Neural cell (in vitro differentiated cells): Measurements from ENCODE around the gene LCN9. TPM values are rescaled to one million over a fixed set of nuclear protein-coding genes. Genes with fewer than 3 reads are reported as not detected.

Experiments
- H2AFZ ChIP-seq: fragments of 200-600, 300-800 bp; sonication (generic), shearing (Covaris generic); 2 replicates; pipeline ENCODE4 v1.6.0; 2014; ENCODE audit warnings: low read depth, mild to moderate bottlenecking, antibody characterized with exemption, low read length, moderate library complexity
- H3F3A ChIP-seq: fragments of 200-600 bp; shearing (Covaris generic); 2 replicates; pipeline ENCODE4 v1.6.1; 2016; ENCODE audit warnings: mild to moderate bottlenecking, moderate library complexity, mixed read lengths, antibody characterized with exemption, low read length; ENCODE audit not compliant: insufficient read depth, poor library complexity, severe bottlenecking
- H3K27ac ChIP-seq: fragments of 200-600, 300-800 bp; sonication (generic), shearing (Covaris generic); 2 replicates; pipeline ENCODE4 v1.5.1; 2014; ENCODE audit warnings: mild to moderate bottlenecking, low read length, moderate library complexity
- H3K27me3 ChIP-seq: fragments of 300-800, 200-600 bp; sonication (generic), shearing (Covaris generic); 2 replicates; pipeline ENCODE4 v1.6.0; 2014; ENCODE audit warnings: mild to moderate bottlenecking, low read depth, low read length, moderate library complexity; ENCODE audit not compliant: insufficient read depth
- H3K36me3 ChIP-seq: fragments of 300-800, 200-600 bp; sonication (generic), shearing (Covaris generic); 2 replicates; pipeline ENCODE4 v1.5.1; 2014; ENCODE audit warnings: mild to moderate bottlenecking, antibody characterized with exemption, low read length, moderate library complexity; ENCODE audit not compliant: insufficient read depth
- H3K4me2 ChIP-seq: fragments of 300-800, 200-600 bp; sonication (generic), shearing (Covaris generic); 2 replicates; pipeline ENCODE4 v1.6.0; 2014; ENCODE audit warnings: mild to moderate bottlenecking, low read length
- H3K4me3 ChIP-seq: fragments of 300-800, 200-600 bp; sonication (generic), shearing (Covaris generic); 2 replicates; pipeline ENCODE4 v1.5.1; 2014; ENCODE audit warnings: mild to moderate bottlenecking, low read length, moderate library complexity
- H3K79me2 ChIP-seq: fragments of 200-600 bp; shearing (Covaris generic); replicated peaks from 2 replicates; pipeline ENCODE4 v1.6.0; 2014; ENCODE audit warnings: mild to moderate bottlenecking, low read length, moderate library complexity; ENCODE audit not compliant: insufficient read depth
- H3K9ac ChIP-seq: fragments of 300-800, 200-600 bp; sonication (generic), shearing (Covaris generic); 2 replicates; pipeline ENCODE4 v1.6.1; 2016; ENCODE audit warnings: mild to moderate bottlenecking, low read length, mixed read lengths
- H3K9me2 ChIP-seq: fragments of 200-600 bp; shearing (Covaris generic); 2 replicates; pipeline ENCODE4 v1.6.1; 2016; ENCODE audit warnings: mild to moderate bottlenecking, low read length, mixed read lengths; ENCODE audit not compliant: insufficient read depth
- H3K9me3 ChIP-seq: fragments of 200-600, 300-800 bp; sonication (generic), shearing (Covaris generic); 2 replicates; pipeline ENCODE4 v1.6.1; 2016; ENCODE audit warnings: mild to moderate bottlenecking, mixed run types, low read length, moderate library complexity, mixed read lengths
- H4K20me1 ChIP-seq: fragments of 200-600 bp; shearing (Covaris generic); 2 replicates; pipeline ENCODE4 v1.6.1; 2016; ENCODE audit warnings: mild to moderate bottlenecking, mixed run types; ENCODE audit not compliant: insufficient read depth
- EP300 ChIP-seq: fragments of 450-650 bp; conservative IDR thresholded peaks from 2 replicates; pipeline ENCODE4 v1.6.1; 2014; ENCODE audit warnings: antibody characterized with exemption, mild to moderate bottlenecking, moderate library complexity; ENCODE audit not compliant: poor library complexity, severe bottlenecking
- EZH2 ChIP-seq: fragments of 200-600, 300-800 bp; shearing (Covaris generic), sonication (generic); IDR thresholded peaks from 2 replicates; pipeline ENCODE4 v1.6.1; 2014; ENCODE audit warnings: antibody characterized with exemption, low read length, borderline replicate concordance, mild to moderate bottlenecking; ENCODE audit not compliant: insufficient read depth, poor library complexity, severe bottlenecking
- MXI1 ChIP-seq: fragments of 450-650 bp; conservative IDR thresholded peaks from 2 replicates; pipeline ENCODE4 v1.6.1; 2014; ENCODE audit warnings: antibody characterized with exemption, mild to moderate bottlenecking; ENCODE audit not compliant: poor library complexity, severe bottlenecking
- POLR2AphosphoS5 ChIP-seq: IDR thresholded peaks from 2 replicates; pipeline ENCODE4 v1.6.1; 2012
- RAD21 ChIP-seq: fragments of 450-650 bp; conservative IDR thresholded peaks from 2 replicates; pipeline ENCODE4 v1.6.1; 2014; ENCODE audit warnings: antibody characterized with exemption, mild to moderate bottlenecking, moderate library complexity
- SMC3 ChIP-seq: fragments of 450-650 bp; conservative IDR thresholded peaks from 2 replicates; pipeline ENCODE4 v1.6.1; 2014; ENCODE audit warnings: antibody characterized with exemption, mild to moderate bottlenecking, moderate library complexity; ENCODE audit not compliant: poor library complexity
- TAF1 ChIP-seq: IDR thresholded peaks from 2 replicates; pipeline ENCODE4 v1.6.1; 2012; ENCODE audit warnings: low read depth
- polyA plus RNA-seq: library from polyadenylated mRNA; depleted of rRNA; stranded (reverse); fragments of >200 nt; gene quantifications from 2 replicates; pipeline ENCODE4 v1.2.3, GENCODE V29; 2014
- TF ChIP-seq, protein P1 (sequence below): IDR thresholded peaks from 2 replicates; pipeline ENCODE4 v1.6.1; 2012; ENCODE audit warnings: borderline replicate concordance
- TF ChIP-seq, protein P2 (sequence below): fragments of 450-650 bp; IDR thresholded peaks from 2 replicates; pipeline ENCODE4 v1.5.1; 2014; ENCODE audit warnings: antibody characterized with exemption, mild to moderate bottlenecking, moderate library complexity; ENCODE audit not compliant: poor library complexity, severe bottlenecking

The LCN9 gene
- polyA plus RNA-seq, 1 donor from 2014 or later = 2.5 TPM

DNA sequence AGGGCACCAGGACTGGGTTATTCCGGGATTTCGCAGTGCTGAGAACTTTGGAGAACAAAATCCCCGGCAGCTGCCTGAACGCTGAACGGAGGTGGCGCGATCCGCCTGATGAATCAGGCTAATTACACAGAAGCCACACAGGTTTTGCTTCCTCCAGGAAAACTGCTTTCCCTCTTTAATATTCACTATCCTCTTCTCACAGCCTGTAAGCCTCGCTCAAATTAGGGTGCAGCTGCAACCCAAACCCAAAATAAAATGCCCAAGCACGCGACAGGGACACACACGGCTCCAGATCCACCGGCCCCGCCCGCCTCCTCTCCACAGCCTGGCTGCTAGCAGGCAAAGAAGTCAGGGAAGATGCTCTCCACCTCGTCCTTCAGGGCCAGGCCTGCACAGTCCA, 30.2 kb downstream of the LCN9 start:
- H3K9me3 ChIP-seq = no peaks in the 10 kb centered on the region
- H3K79me2 ChIP-seq = no peaks in the 10 kb centered on the region
- no peak overlapping the region for H3K4me2 ChIP-seq
- H4K20me1 ChIP-seq = no peaks in the 10 kb centered on the region
- no peaks in the 10 kb centered on the region for H3K9me2 ChIP-seq
- no peaks in the 10 kb centered on the region for H3K36me3 ChIP-seq
- TF ChIP-seq TAF1 (no peak), SMC3 (no peak)
- TF ChIP-seq, protein P1, sequence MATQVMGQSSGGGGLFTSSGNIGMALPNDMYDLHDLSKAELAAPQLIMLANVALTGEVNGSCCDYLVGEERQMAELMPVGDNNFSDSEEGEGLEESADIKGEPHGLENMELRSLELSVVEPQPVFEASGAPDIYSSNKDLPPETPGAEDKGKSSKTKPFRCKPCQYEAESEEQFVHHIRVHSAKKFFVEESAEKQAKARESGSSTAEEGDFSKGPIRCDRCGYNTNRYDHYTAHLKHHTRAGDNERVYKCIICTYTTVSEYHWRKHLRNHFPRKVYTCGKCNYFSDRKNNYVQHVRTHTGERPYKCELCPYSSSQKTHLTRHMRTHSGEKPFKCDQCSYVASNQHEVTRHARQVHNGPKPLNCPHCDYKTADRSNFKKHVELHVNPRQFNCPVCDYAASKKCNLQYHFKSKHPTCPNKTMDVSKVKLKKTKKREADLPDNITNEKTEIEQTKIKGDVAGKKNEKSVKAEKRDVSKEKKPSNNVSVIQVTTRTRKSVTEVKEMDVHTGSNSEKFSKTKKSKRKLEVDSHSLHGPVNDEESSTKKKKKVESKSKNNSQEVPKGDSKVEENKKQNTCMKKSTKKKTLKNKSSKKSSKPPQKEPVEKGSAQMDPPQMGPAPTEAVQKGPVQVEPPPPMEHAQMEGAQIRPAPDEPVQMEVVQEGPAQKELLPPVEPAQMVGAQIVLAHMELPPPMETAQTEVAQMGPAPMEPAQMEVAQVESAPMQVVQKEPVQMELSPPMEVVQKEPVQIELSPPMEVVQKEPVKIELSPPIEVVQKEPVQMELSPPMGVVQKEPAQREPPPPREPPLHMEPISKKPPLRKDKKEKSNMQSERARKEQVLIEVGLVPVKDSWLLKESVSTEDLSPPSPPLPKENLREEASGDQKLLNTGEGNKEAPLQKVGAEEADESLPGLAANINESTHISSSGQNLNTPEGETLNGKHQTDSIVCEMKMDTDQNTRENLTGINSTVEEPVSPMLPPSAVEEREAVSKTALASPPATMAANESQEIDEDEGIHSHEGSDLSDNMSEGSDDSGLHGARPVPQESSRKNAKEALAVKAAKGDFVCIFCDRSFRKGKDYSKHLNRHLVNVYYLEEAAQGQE = no peak
- no peaks in the 10 kb centered on the region for H3F3A ChIP-seq
- no peak overlapping the region for H3K27ac ChIP-seq
- no peak overlapping the region for H2AFZ ChIP-seq
- no peaks in the 10 kb centered on the region for H3K27me3 ChIP-seq
- H3K9ac ChIP-seq = no peak overlapping the region
- H3K4me3 ChIP-seq = no peak overlapping the region

DNA sequence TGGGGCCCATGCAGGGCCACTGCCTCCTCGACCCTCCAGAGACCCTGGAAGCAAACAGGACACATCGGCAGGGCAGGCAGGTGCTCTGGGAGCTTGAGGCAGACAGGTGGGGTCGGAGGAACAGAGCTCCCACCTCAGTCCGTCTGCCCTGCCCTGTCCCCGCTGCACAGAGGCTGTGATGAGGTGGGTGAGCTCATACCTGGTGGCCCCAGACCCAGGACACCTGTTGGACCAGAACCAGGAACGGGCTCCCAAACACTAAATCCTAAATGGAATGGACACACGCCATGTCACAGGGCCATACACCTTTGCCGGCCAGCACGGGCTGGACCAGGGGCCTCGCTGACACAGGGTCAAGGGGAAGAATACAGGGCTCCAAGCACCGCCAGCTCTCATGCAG, 30.7 kb downstream of the LCN9 start:
- no peaks in the 10 kb centered on the region for H3K36me3 ChIP-seq
- no peaks in the 10 kb centered on the region for H3K9me3 ChIP-seq
- H3K27me3 ChIP-seq = no peaks in the 10 kb centered on the region
- no peaks in the 10 kb centered on the region for H4K20me1 ChIP-seq
- H3K9ac ChIP-seq = no peak overlapping the region
- no peak overlapping the region for H3K27ac ChIP-seq
- H3F3A ChIP-seq = no peaks in the 10 kb centered on the region
- H3K79me2 ChIP-seq = no peaks in the 10 kb centered on the region
- H2AFZ ChIP-seq = no peak overlapping the region
- no peak overlapping the region for H3K4me3 ChIP-seq
- no peak for TF ChIP-seq SMC3
- TF ChIP-seq EP300 = no peak
- TF ChIP-seq RAD21 = no peak
- TF ChIP-seq, protein P2, sequence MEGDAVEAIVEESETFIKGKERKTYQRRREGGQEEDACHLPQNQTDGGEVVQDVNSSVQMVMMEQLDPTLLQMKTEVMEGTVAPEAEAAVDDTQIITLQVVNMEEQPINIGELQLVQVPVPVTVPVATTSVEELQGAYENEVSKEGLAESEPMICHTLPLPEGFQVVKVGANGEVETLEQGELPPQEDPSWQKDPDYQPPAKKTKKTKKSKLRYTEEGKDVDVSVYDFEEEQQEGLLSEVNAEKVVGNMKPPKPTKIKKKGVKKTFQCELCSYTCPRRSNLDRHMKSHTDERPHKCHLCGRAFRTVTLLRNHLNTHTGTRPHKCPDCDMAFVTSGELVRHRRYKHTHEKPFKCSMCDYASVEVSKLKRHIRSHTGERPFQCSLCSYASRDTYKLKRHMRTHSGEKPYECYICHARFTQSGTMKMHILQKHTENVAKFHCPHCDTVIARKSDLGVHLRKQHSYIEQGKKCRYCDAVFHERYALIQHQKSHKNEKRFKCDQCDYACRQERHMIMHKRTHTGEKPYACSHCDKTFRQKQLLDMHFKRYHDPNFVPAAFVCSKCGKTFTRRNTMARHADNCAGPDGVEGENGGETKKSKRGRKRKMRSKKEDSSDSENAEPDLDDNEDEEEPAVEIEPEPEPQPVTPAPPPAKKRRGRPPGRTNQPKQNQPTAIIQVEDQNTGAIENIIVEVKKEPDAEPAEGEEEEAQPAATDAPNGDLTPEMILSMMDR = no peak
- no peak for TF ChIP-seq POLR2AphosphoS5
- TF ChIP-seq, protein P1 = no peak
- no peak for TF ChIP-seq TAF1
- TF ChIP-seq EZH2 = no peak
- TF ChIP-seq MXI1 = no peak
- no peaks in the 10 kb centered on the region for H3K9me2 ChIP-seq
- no peak overlapping the region for H3K4me2 ChIP-seq
